Gastroesophageal sphincter (tissue), 2 donors: Measurements from ENCODE around the gene UBA1.

Experiments
- EP300 ChIP-seq: sonication (generic); formaldehyde crosslinking; IDR thresholded peaks from one replicate; pipeline ENCODE4 v1.6.1; 2017; ENCODE audit warnings: antibody characterized with exemption, mild to moderate bottlenecking
- POLR2A ChIP-seq, 2 donors: fragments of 450-650 bp; IDR thresholded peaks; one replicate each; pipeline ENCODE4 v1.6.1; 2017; ENCODE audit warnings: antibody characterized with exemption in 2 of 2, mild to moderate bottlenecking in 2 of 2, moderate library complexity in 1 of 2
- POLR2AphosphoS5 ChIP-seq: sonication (generic); formaldehyde crosslinking; IDR thresholded peaks from one replicate; pipeline ENCODE4 v1.6.1; 2017; ENCODE audit warnings: antibody characterized with exemption

- no peak for TF ChIP-seq POLR2AphosphoS5
- TF ChIP-seq EP300: no peak
- TF ChIP-seq POLR2A (IDR thresholded peaks at IDR 0.05): no peak
Measured at GRCh38 chrX:47177079-47177478, 16.6 kb upstream of the UBA1 start.
